PC-9 (cell line): ENCODE data around the gene AK5. TPM values are rescaled to one million over a fixed set of nuclear protein-coding genes. Genes with fewer than 3 reads are reported as not detected.

Source experiments
- BruUV-seq: library from RNA; stranded (reverse); fragments of 400-500 nt; replicated peaks from 2 replicates; lab custom pipeline; 2021; lab: Mats Ljungman, UMichigan
- CTCF ChIA-PET: fragments of 300-600 bp; sonication (Branson Sonifier 250); formaldehyde crosslinking; loops from one replicate; lab custom pipeline; 2022; ENCODE audit warnings: antibody characterized with exemption; lab: Charles Lee
- POLR2A ChIA-PET: fragments of 300-600 bp; sonication (Branson Sonifier 250); formaldehyde crosslinking; loops from one replicate; lab custom pipeline; 2022; ENCODE audit warnings: antibody characterized with exemption; ENCODE audit not compliant: unreplicated experiment; lab: Charles Lee
- DNase-seq, 2 experiments: peaks; one replicate each; pipeline versions ENCODE4 v3.0.0 to v3.0.0-alpha.2; 2015 to 2022; ENCODE audit warnings: mixed read lengths in 1 of 2
- H2AFZ ChIP-seq: fragments of 200-600 bp; sonication (generic); 2 replicates; pipeline ENCODE4 v1.8.1; 2017; ENCODE audit warnings: antibody characterized with exemption
- H3F3A ChIP-seq: fragments of 200-600 bp; sonication (generic); 2 replicates; pipeline ENCODE4 v1.8.1; 2017; ENCODE audit warnings: antibody characterized with exemption, mild to moderate bottlenecking, low read depth; ENCODE audit not compliant: insufficient read depth
- H3K27ac ChIP-seq: fragments of 200-600 bp; sonication (generic); 2 replicates; pipeline ENCODE4 v1.6.1; 2016; ENCODE audit warnings: mixed run types
- H3K27me3 ChIP-seq: fragments of 200-600 bp; sonication (generic); 2 replicates; pipeline ENCODE4 v1.6.1; 2016; ENCODE audit warnings: low read depth, mixed run types; ENCODE audit not compliant: insufficient read depth
- H3K36me3 ChIP-seq: fragments of 200-600 bp; sonication (generic); 2 replicates; pipeline ENCODE4 v1.6.1; 2016; ENCODE audit warnings: low read depth, mixed run types
- H3K4me1 ChIP-seq: fragments of 200-600 bp; sonication (generic); replicated peaks from 2 replicates; pipeline ENCODE4 v1.6.1; 2016; ENCODE audit warnings: mixed run types; ENCODE audit not compliant: insufficient read depth
- H3K4me2 ChIP-seq: fragments of 200-600 bp; sonication (generic); 2 replicates; pipeline ENCODE4 v1.6.1; 2017; ENCODE audit warnings: mixed run types
- H3K4me3 ChIP-seq: fragments of 200-600 bp; sonication (generic); 2 replicates; pipeline ENCODE4 v1.6.1; 2016; ENCODE audit warnings: mixed run types
- H3K79me2 ChIP-seq: fragments of 200-600 bp; sonication (generic); 2 replicates; pipeline ENCODE4 v1.6.1; 2017; ENCODE audit warnings: low read depth, mixed run types
- H3K9me2 ChIP-seq: fragments of 200-600 bp; sonication (generic); 2 replicates; pipeline ENCODE4 v1.8.1; 2017; ENCODE audit warnings: mild to moderate bottlenecking; ENCODE audit not compliant: insufficient read depth
- H3K9me3 ChIP-seq: fragments of 200-600 bp; sonication (generic); 2 replicates; pipeline ENCODE4 v1.8.1; 2016; ENCODE audit warnings: low read depth; ENCODE audit not compliant: insufficient read depth
- H4K20me1 ChIP-seq: fragments of 200-600 bp; sonication (generic); 2 replicates; pipeline ENCODE4 v1.8.1; 2017; ENCODE audit not compliant: insufficient read depth
- EZH2 ChIP-seq: fragments of 200-600 bp; sonication (generic); IDR thresholded peaks from 2 replicates; pipeline ENCODE4 v1.8.0; 2017; ENCODE audit warnings: antibody characterized with exemption, low read depth
- intact Hi-C: fragments of 100-400 bp; cut with micrococcal nuclease; formaldehyde crosslinking; loops from one replicate; pipeline ENCODE4 v1.10.0; 2022; ENCODE audit not compliant: unreplicated experiment
- total RNA-seq: library from RNA; stranded (reverse); gene quantifications from 2 replicates; pipeline ENCODE4 v1.2.3, GENCODE V29; 2021
- TF ChIP-seq, protein P1 (sequence below): fragments of 200-600 bp; sonication (generic); conservative IDR thresholded peaks from 2 replicates; pipeline ENCODE4 v1.6.1; 2017; ENCODE audit warnings: mixed run types, antibody characterized with exemption, mild to moderate bottlenecking, moderate library complexity

AK5 gene
- total RNA-seq, 1 experiment from 2014 or later: 1.2 TPM

DNA sequence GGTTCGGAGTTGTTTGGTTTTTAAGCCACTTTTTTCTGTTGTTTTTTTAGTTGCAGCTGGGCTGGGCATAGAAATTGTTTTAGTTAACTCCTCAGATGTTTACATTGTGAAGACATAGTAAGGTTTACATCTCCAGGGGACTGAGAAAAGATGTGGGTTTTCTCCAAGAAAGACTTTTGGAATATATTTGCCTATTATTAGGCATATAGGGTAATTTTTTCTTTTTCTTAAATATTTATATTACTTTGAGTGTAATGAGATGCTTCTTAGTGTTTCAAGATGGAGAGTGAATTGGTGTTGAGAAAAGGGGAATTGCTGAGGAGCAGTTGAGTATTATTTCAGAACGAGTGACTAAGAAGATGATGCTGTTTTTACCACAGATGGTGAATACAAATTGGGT, 36.0 kb upstream of the AK5 start:
- Histone ChIP-seq H3K4me3 (no peak overlapping the region), H3K27ac (no peak overlapping the region), H3K79me2 (no peaks in the 10 kb centered on the region), H3K27me3 (no peaks in the 10 kb centered on the region), H3F3A (no peaks in the 10 kb centered on the region), H3K4me2 (no peak overlapping the region), H3K4me1 (no peaks in the 10 kb centered on the region), H3K36me3 (no peaks in the 10 kb centered on the region), H2AFZ (no peak overlapping the region), H3K9me3 (no peaks in the 10 kb centered on the region; the same call in 1 of the 2 replicates), H4K20me1 (no peaks in the 10 kb centered on the region), H3K9me2 (no peaks in the 10 kb centered on the region)
- intact Hi-C loops: no loop called here
- DNase-seq: no peak
- ChIA-PET CTCF (no interaction called here), POLR2A (interaction anchor here (0.6 kb wide), 1 partner anchor 345 kb away, joined by 3 read pairs; no protein-coding TSS in a partner anchor)
- BruUV-seq: no TSS peak
- TF ChIP-seq EZH2: no peak
- TF ChIP-seq, protein P1, sequence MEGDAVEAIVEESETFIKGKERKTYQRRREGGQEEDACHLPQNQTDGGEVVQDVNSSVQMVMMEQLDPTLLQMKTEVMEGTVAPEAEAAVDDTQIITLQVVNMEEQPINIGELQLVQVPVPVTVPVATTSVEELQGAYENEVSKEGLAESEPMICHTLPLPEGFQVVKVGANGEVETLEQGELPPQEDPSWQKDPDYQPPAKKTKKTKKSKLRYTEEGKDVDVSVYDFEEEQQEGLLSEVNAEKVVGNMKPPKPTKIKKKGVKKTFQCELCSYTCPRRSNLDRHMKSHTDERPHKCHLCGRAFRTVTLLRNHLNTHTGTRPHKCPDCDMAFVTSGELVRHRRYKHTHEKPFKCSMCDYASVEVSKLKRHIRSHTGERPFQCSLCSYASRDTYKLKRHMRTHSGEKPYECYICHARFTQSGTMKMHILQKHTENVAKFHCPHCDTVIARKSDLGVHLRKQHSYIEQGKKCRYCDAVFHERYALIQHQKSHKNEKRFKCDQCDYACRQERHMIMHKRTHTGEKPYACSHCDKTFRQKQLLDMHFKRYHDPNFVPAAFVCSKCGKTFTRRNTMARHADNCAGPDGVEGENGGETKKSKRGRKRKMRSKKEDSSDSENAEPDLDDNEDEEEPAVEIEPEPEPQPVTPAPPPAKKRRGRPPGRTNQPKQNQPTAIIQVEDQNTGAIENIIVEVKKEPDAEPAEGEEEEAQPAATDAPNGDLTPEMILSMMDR: no peak

DNA sequence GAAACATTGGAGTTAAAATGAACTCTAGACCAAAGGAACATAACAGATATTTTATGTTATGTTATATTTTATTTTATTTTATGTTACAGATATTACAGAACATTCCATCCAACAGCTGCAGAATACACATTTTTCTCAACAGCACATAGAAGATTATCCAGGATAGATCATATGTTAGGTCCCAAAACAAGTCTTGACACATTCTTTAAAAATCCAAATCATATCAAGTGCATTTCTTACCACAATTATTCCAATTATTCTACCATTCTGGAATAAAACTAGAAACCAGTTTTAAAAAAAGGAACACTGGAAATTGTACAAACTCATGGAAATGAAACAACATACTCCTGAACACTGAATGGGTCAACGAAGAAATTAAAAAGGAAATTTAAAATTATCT, 31.7 kb upstream of the AK5 start:
- Histone ChIP-seq H3K79me2 (no peaks in the 10 kb centered on the region), H3K4me1 (no peaks in the 10 kb centered on the region), H3K4me2 (no peak overlapping the region), H3F3A (no peaks in the 10 kb centered on the region), H4K20me1 (no peaks in the 10 kb centered on the region), H3K9me2 (no peaks in the 10 kb centered on the region; the same call in 1 of the 2 replicates), H2AFZ (no peak overlapping the region), H3K4me3 (no peak overlapping the region), H3K36me3 (no peaks in the 10 kb centered on the region), H3K9me3 (peaks cover 14% of the 10 kb centered on the region; the same call in 1 of the 2 replicates), H3K27me3 (no peaks in the 10 kb centered on the region), H3K27ac (no peak overlapping the region)
- no peak for TF ChIP-seq EZH2
- TF ChIP-seq, protein P1: no peak
- no peak for DNase-seq
- no TSS peak for BruUV-seq
- intact Hi-C loops: no loop called here
- ChIA-PET CTCF (no interaction called here), POLR2A (no interaction called here)

DNA sequence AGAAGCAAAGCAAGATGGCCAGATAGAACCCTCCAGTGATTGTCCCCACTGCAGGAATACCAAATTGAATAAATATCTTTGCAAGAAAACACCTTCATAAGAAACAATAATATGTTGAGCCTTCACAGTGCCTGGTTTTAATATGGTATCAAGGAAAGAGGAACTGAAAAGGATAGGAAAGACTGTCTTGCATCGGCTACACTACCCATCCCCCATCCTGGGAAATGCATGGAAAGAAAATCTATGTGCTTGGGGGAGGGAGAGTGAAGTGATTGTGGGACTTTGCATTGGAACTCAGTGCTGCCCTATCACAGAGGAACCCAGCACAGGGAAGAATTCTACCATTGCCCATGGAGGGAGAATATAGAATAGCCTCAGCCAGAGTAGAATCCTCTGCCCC, 28.6 kb upstream of the AK5 start:
- Histone ChIP-seq H2AFZ (no peak overlapping the region), H3F3A (no peaks in the 10 kb centered on the region), H4K20me1 (no peaks in the 10 kb centered on the region), H3K4me2 (no peak overlapping the region), H3K36me3 (no peaks in the 10 kb centered on the region), H3K9me3 (peaks cover 19% of the 10 kb centered on the region; the same call in 1 of the 2 replicates), H3K27ac (no peak overlapping the region), H3K4me3 (no peak overlapping the region), H3K27me3 (no peaks in the 10 kb centered on the region), H3K79me2 (no peaks in the 10 kb centered on the region), H3K9me2 (no peaks in the 10 kb centered on the region; the same call in 1 of the 2 replicates), H3K4me1 (no peaks in the 10 kb centered on the region)
- intact Hi-C loops: no loop called here
- ChIA-PET CTCF (no interaction called here), POLR2A (no interaction called here)
- no peak for DNase-seq
- TF ChIP-seq EZH2: no peak
- TF ChIP-seq, protein P1: no peak
- no TSS peak for BruUV-seq
